Panc1 (cell line): ENCODE measurements around the gene GPR18.

ENCODE experiments used
- SIN3A ChIP-seq: IDR thresholded peaks from 2 replicates; pipeline ENCODE4 v1.6.1; 2012; ENCODE audit warnings: low read depth, mild to moderate bottlenecking, low read length, moderate library complexity, borderline replicate concordance; ENCODE audit not compliant: insufficient read depth
- TCF7L2 ChIP-seq: IDR thresholded peaks from 2 replicates; pipeline ENCODE4 v1.6.1; 2011; ENCODE audit warnings: mild to moderate bottlenecking, low read depth, low read length, inconsistent platforms
- TF ChIP-seq, protein P1 (sequence below): fragments of 450-650 bp; IDR thresholded peaks from 2 replicates; pipeline ENCODE4 v1.5.1; 2017; ENCODE audit warnings: mild to moderate bottlenecking

DNA sequence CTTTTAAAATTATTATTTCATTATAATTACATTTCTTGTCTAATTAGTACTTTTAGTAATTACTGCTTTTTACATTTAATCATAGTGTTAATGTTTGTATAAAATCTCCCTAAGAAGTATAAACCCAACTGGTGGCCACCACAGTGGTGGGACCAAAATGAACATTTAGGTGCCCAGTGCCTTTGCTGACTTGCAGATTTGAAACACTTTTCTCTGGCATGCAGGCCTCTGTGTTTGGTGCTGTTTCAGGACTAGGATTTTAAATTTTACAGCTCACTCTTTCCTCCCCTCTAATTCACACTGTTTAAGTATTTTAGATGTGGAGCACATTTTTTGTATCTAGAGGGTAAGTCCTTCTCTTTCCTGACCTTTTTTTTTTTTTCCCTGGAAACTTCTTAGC is 40.1 kb downstream of the GPR18 start:
- no peak for TF ChIP-seq SIN3A
- TF ChIP-seq, protein P1, sequence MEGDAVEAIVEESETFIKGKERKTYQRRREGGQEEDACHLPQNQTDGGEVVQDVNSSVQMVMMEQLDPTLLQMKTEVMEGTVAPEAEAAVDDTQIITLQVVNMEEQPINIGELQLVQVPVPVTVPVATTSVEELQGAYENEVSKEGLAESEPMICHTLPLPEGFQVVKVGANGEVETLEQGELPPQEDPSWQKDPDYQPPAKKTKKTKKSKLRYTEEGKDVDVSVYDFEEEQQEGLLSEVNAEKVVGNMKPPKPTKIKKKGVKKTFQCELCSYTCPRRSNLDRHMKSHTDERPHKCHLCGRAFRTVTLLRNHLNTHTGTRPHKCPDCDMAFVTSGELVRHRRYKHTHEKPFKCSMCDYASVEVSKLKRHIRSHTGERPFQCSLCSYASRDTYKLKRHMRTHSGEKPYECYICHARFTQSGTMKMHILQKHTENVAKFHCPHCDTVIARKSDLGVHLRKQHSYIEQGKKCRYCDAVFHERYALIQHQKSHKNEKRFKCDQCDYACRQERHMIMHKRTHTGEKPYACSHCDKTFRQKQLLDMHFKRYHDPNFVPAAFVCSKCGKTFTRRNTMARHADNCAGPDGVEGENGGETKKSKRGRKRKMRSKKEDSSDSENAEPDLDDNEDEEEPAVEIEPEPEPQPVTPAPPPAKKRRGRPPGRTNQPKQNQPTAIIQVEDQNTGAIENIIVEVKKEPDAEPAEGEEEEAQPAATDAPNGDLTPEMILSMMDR: no peak
- no peak for TF ChIP-seq TCF7L2
